ENCODE data around the gene PLEK2.
"Not testable (repeated sequence)": the region's sequence is repeated elsewhere in the genome, so short reads cannot be mapped to it uniquely, and the experiment has no call there.

The PLEK2 gene

DNA sequence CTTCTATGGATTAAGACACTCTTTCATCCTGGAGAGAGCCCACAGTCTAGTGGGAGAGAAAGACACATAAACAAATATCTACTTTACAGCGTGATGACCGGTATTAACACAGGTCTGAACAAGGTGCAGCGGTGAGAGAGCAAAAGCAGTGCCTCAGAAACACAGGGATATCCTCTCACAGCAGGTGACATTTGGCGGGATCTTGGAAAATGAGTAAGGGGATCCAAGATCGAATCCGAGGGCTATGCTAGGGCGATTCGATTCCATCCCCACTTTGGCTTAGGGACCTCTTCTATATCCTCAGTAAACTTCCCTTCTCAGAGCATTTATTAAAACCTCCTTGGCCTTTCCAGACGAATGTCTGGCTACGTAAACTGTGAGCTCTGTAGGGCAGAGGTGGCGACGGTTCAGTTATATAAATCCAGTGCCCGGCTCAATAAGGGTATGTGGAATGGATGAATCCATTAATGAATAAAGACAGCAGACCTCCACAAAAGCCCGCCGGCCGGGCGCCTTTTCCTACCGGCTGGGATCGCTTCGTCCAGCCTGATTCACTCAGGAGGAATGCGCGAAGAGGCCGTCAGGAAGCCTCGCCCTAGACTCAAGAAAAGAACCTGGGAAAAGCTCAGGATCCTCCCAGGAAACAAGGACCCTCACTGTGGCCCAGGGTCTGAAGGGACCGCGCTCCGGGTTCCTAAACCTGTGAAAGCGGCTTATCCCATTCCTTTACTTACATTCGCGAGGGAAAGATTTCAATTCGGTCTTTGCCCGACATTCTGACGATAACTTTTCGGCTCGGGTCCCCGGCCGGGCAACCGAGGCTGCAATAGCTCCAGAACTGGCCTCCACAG, 52.8 kb downstream of the PLEK2 start:
- DNase-seq (ENCODE audit: low read depth in 2 of 2), result no peak

- DNase-seq (ENCODE audit: low read depth in 2 of 2), result no peak
Measured at GRCh38 chr14:67357969-67358354, 54.0 kb downstream of the PLEK2 start.

DNA sequence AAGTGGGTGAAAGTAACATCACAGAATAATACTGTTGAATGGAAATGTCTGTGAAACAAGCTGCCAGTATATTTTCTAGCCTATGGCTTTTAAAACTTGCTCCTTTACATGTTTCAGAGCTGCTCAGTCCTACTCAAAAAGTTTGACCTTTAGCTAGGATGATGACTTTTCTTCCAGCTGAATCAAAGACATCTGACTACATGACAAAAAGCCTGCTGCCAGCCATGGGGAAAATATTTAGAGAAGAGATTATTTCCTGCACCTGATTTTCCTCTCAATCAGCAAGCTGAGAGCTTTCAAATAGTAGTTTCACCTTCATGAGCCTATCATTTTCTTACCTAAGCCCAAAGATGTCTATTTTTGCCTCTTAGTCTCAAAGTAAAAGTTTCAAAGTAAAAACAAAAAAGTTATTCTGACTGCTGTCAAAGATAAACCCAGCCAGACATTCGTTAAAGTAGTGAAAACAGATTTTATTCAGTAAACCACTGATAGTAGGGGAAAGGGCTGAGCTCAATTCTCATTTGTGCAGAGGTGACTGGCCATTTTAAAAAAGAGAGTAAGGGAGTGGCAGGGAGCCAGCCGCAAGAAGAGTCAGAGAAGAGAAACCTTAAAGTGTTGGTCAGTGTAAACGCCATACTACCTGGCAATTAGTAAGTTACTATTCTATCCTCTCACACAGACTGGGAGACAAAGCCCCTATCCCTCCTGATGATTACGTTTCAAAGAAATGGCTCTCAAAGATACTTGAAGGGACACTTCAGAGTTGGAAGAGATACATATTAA, 54.6 kb downstream of the PLEK2 start:
- DNase-seq (ENCODE audit: low read depth in 2 of 2), result no peak

DNA sequence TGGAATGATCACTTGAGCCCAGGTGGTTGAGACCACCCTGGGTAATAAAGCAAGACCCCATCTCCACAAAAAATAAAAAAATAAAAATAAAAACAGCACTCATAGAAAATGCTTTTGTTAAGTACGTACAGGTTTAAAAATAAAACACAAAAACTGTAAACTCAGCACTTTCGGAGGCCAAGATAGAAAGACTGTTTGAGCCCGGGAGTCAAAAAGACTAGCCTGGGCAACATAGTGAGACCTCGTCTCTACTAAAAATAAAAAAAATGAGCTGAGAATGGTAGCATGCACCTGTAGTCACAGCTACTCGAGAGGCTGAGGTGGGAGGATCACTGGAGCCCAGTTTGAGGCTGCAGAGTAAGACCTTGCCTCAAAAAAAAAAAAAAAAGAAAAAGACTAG, 59.9 kb downstream of the PLEK2 start:
- DNase-seq (ENCODE audit: low read depth in 2 of 2), result no peak

GRCh38 chr14:67345583-67345982, 66.4 kb downstream of the PLEK2 start:
- DNase-seq (ENCODE audit: low read depth in 2 of 2), result no peak

DNA sequence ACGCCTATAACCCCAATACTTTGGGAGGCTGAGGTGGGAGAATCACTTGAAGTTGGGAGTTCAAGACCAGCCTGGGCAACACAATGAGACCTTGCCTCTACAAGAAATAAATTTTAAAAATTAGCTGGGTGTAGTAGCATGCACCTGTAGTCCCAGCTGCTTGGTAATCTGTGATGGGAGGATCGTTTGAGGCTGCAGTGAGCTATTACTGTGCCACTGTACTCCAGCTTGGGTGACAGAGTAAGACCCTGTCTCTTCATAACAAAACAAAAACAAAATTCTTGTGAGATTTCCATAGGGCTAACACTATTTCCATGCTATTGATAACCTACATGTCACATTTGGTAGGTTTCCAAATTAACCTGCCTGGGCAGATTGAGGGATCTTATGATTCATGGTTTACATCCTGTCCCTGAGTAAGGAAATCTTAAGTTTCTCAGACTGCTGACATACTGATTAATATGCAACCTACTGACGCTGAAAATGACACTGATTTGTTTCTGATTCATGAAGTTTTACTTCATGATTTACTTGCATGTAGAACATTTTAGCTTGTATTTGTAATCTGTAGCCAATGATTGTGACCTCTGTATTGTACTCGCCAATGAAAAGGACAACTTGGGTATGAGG, 68.2 kb downstream of the PLEK2 start:
- DNase-seq (ENCODE audit: low read depth in 2 of 2), result no peak

GRCh38 chr14:67341231-67341630, 70.7 kb downstream of the PLEK2 start:
- DNase-seq (ENCODE audit: low read depth in 2 of 2), result not testable (repeated sequence)

Data from activated CD4-positive, alpha-beta T cell treated with anti-CD3 and anti-CD28 coated beads for 24 hours (primary cell).